HCT116 (cell line): ENCODE measurements around the gene PTPN9.

ENCODE experiments used
- CBX3 ChIP-seq: IDR thresholded peaks from 2 replicates; pipeline ENCODE4 v1.6.1; 2012; ENCODE audit warnings: low read depth
- CEBPB ChIP-seq: IDR thresholded peaks from 2 replicates; pipeline ENCODE4 v1.6.1; 2012; ENCODE audit warnings: low read depth
- CTCF ChIP-seq, 3 experiments: fragments of 200-600 bp in 1 of 3; sonication (generic) in 1 of 3; IDR thresholded peaks in 2 of 3; conservative IDR thresholded peaks in 1 of 3; 2 replicates each; pipeline ENCODE4 v1.5.1; 2012 to 2017; ENCODE audit warnings: low read depth in 2 of 3, low read length in 2 of 3, antibody characterized with exemption in 1 of 3, borderline replicate concordance in 1 of 3, control low read depth in 1 of 3, mild to moderate bottlenecking in 1 of 3, mixed read lengths in 1 of 3, mixed run types in 1 of 3, moderate library complexity in 1 of 3; ENCODE audit not compliant: insufficient read depth in 1 of 3
- EGR1 ChIP-seq: IDR thresholded peaks from 2 replicates; pipeline ENCODE4 v1.6.1; 2012; ENCODE audit warnings: low read depth
- EZH2 ChIP-seq: fragments of 200-600 bp; sonication (generic); IDR thresholded peaks from 2 replicates; pipeline ENCODE4 v1.6.1; 2017; ENCODE audit warnings: antibody characterized with exemption, mixed run types
- EZH2phosphoT487 ChIP-seq: fragments of 200-600 bp; IDR thresholded peaks from 2 replicates; pipeline ENCODE4 v1.6.1; 2018; ENCODE audit warnings: antibody characterized with exemption, borderline replicate concordance
- FOSL1 ChIP-seq: IDR thresholded peaks from 2 replicates; pipeline ENCODE4 v1.6.1; 2012; ENCODE audit warnings: low read depth
- POLR2A ChIP-seq: IDR thresholded peaks from 2 replicates; pipeline ENCODE4 v1.7.0; 2011; ENCODE audit warnings: borderline replicate concordance; ENCODE audit not compliant: insufficient read depth, insufficient read length; ENCODE audit errors: extremely low read depth
- POLR2AphosphoS5 ChIP-seq: IDR thresholded peaks from 2 replicates; pipeline ENCODE4 v1.6.1; 2011; ENCODE audit warnings: mild to moderate bottlenecking, low read depth, low read length, moderate library complexity
- SIN3A ChIP-seq: IDR thresholded peaks from 2 replicates; pipeline ENCODE4 v1.6.1; 2012; ENCODE audit warnings: low read depth

- TF ChIP-seq POLR2AphosphoS5 (no peak), CTCF (IDR thresholded peaks at IDR 0.05 in 2 of 3, conservative IDR thresholded peaks at IDR 0.05 in 1 of 3; ENCODE audit: borderline replicate concordance in 1 of 3, insufficient read depth in 1 of 3, low read depth in 2 of 3, low read length in 2 of 3) (no peak), EGR1 (no peak), EZH2 (no peak), POLR2A (no peak), FOSL1 (no peak), EZH2phosphoT487 (no peak), SIN3A (no peak), CEBPB (no peak), CBX3 (no peak)
Measured at GRCh38 chr15:75598361-75598760, 19.2 kb upstream of the PTPN9 start.
